GM23338 (cell line): ENCODE results near the gene EEA1. TPM values are rescaled to one million over a fixed set of nuclear protein-coding genes. Genes with fewer than 3 reads are reported as not detected.
A peak's percentile ranks its signal among the peaks of the same experiment; 100 is the strongest.

Source experiments
- ATAC-seq: fragments of 200-7000 bp; cut with Tn5 transposase; 3 replicates; pipeline ENCODE4 v1.9.1; 2020
- DNase-seq: peaks from one replicate; pipeline ENCODE4 v3.0.0-alpha.2; 2015; ENCODE audit warnings: low spot score
- H2AFZ ChIP-seq: fragments of 200-600 bp; sonication (generic); 2 replicates; pipeline ENCODE4 v1.8.0; 2016; ENCODE audit warnings: antibody characterized with exemption, mild to moderate bottlenecking, moderate library complexity
- H3F3A ChIP-seq: fragments of 200-600 bp; sonication (generic); replicated peaks from 2 replicates; pipeline ENCODE4 v1.8.0; 2017; ENCODE audit warnings: antibody characterized with exemption, mixed run types, low read depth
- H3K27ac ChIP-seq: fragments of 200-600 bp; sonication (generic); 2 replicates; pipeline ENCODE4 v1.6.1; 2016; ENCODE audit warnings: low read depth
- H3K27me3 ChIP-seq: fragments of 200-600 bp; sonication (generic); 2 replicates; pipeline ENCODE4 v1.8.0; 2016; ENCODE audit warnings: mild to moderate bottlenecking, mixed run types, moderate library complexity; ENCODE audit not compliant: insufficient read depth
- H3K36me3 ChIP-seq: fragments of 200-600 bp; sonication (generic); 2 replicates; pipeline ENCODE4 v1.8.0; 2016; ENCODE audit warnings: mild to moderate bottlenecking; ENCODE audit not compliant: insufficient read depth
- H3K4me1 ChIP-seq: fragments of 200-600 bp; sonication (generic); 2 replicates; pipeline ENCODE4 v1.8.0; 2016; ENCODE audit warnings: mild to moderate bottlenecking, moderate library complexity; ENCODE audit not compliant: insufficient read depth
- H3K4me2 ChIP-seq: fragments of 200-600 bp; sonication (generic); 2 replicates; pipeline ENCODE4 v1.7.1; 2017; ENCODE audit warnings: mixed run types
- H3K4me3 ChIP-seq: fragments of 200-600 bp; sonication (generic); 2 replicates; pipeline ENCODE4 v1.6.1; 2016; ENCODE audit warnings: mixed run types
- H3K79me2 ChIP-seq: fragments of 200-600 bp; sonication (generic); replicated peaks from 2 replicates; pipeline ENCODE4 v1.8.0; 2017; ENCODE audit warnings: mild to moderate bottlenecking; ENCODE audit not compliant: insufficient read depth
- H3K9me2 ChIP-seq: fragments of 200-600 bp; sonication (generic); 2 replicates; pipeline ENCODE4 v1.8.0; 2017; ENCODE audit not compliant: insufficient read depth
- H4K20me1 ChIP-seq: fragments of 200-600 bp; sonication (generic); replicated peaks from 2 replicates; pipeline ENCODE4 v1.8.0; 2017; ENCODE audit warnings: mild to moderate bottlenecking; ENCODE audit not compliant: insufficient read depth
- H3K27ac Mint-ChIP-seq: 2 replicates; pipeline ENCODE4 v1.8.0; 2020; ENCODE audit warnings: inconsistent platforms, mild to moderate bottlenecking, moderate library complexity, mixed read lengths
- H3K27me3 Mint-ChIP-seq: 3 replicates; pipeline ENCODE4 v1.8.0; 2022; ENCODE audit warnings: low read depth, mild to moderate bottlenecking, moderate library complexity, mixed read lengths, inconsistent platforms; ENCODE audit not compliant: insufficient read depth, poor library complexity
- H3K36me3 Mint-ChIP-seq: 3 replicates; pipeline ENCODE4 v1.8.0; 2021; ENCODE audit warnings: low read depth, mild to moderate bottlenecking, inconsistent platforms, moderate library complexity, mixed read lengths
- H3K4me1 Mint-ChIP-seq: 3 replicates; pipeline ENCODE4 v1.8.0; 2020; ENCODE audit warnings: mild to moderate bottlenecking, inconsistent platforms, mixed read lengths
- H3K4me3 Mint-ChIP-seq: 3 replicates; pipeline ENCODE4 v1.8.0; 2021; ENCODE audit warnings: moderate library complexity, mild to moderate bottlenecking, inconsistent platforms, mixed read lengths
- H3K9me3 Mint-ChIP-seq: 3 replicates; pipeline ENCODE4 v1.8.0; 2020; ENCODE audit warnings: moderate library complexity, mild to moderate bottlenecking, inconsistent platforms, mixed read lengths
- EZH2 ChIP-seq: fragments of 200-600 bp; sonication (generic); IDR thresholded peaks from one replicate; pipeline ENCODE4 v1.8.0; 2017; ENCODE audit warnings: antibody characterized with exemption, mild to moderate bottlenecking, low read depth; ENCODE audit not compliant: unreplicated experiment
- EZH2phosphoT487 ChIP-seq: fragments of 200-600 bp; sonication (generic); IDR thresholded peaks from one replicate; pipeline ENCODE4 v1.8.1; 2018; ENCODE audit warnings: antibody characterized with exemption; ENCODE audit not compliant: unreplicated experiment
- JUNB ChIP-seq: IDR thresholded peaks from one replicate; pipeline ENCODE4 v1.6.1; 2016; ENCODE audit warnings: antibody characterized with exemption; ENCODE audit not compliant: unreplicated experiment
- NANOG ChIP-seq: IDR thresholded peaks from 2 replicates; pipeline ENCODE4 v1.6.1; 2016; ENCODE audit warnings: antibody characterized with exemption, borderline replicate concordance
- STAT1 ChIP-seq: IDR thresholded peaks from one replicate; pipeline ENCODE4 v1.6.1; 2016; ENCODE audit warnings: antibody characterized with exemption; ENCODE audit not compliant: unreplicated experiment
- ZNF114 ChIP-seq: fragments of 250-450 bp; sonication (Bioruptor Pico); IDR thresholded peaks from 2 replicates; pipeline ENCODE4 v1.5.0; 2020; ENCODE audit warnings: mild to moderate bottlenecking, moderate library complexity
- ZNF331 ChIP-seq: fragments of 250-450 bp; sonication (Bioruptor Pico); IDR thresholded peaks from 2 replicates; pipeline ENCODE4 v1.5.0; 2020; ENCODE audit warnings: low read depth, mild to moderate bottlenecking, moderate library complexity
- polyA plus RNA-seq: library from polyadenylated mRNA; unstranded; fragments of >200 nt; fragmentation: Nextera tagmentation; extraction: Ambion mirVana; gene quantifications from 2 replicates; pipeline ENCODE4 v1.2.1, GENCODE V29; 2016
- total RNA-seq: library from RNA; depleted of rRNA; stranded (reverse); fragments of >200 nt; shearing (Covaris generic); gene quantifications from 2 replicates; pipeline ENCODE4 v1.2.3, GENCODE V29; 2014
- TF ChIP-seq, protein P1 (sequence below): fragments of 250-450 bp; sonication (Bioruptor Pico); IDR thresholded peaks from 2 replicates; pipeline ENCODE4 v1.5.0; 2020; ENCODE audit warnings: mild to moderate bottlenecking, moderate library complexity
- TF ChIP-seq, protein P2 (sequence below), 2 experiments: fragments of 200-600 bp in 1 of 2; sonication (generic) in 1 of 2; conservative IDR thresholded peaks; 2 replicates each; pipeline versions ENCODE4 v1.5.1 to v1.6.1; 2016 to 2017; ENCODE audit warnings: antibody characterized with exemption in 2 of 2, low read depth in 2 of 2, mild to moderate bottlenecking in 2 of 2, moderate library complexity in 1 of 2
- TF ChIP-seq, protein P3 (sequence below): IDR thresholded peaks from 2 replicates; pipeline ENCODE4 v1.6.1; 2016; ENCODE audit warnings: antibody characterized with exemption
- TF ChIP-seq, protein P4 (sequence below): IDR thresholded peaks from one replicate; pipeline ENCODE4 v1.6.1; 2018; ENCODE audit warnings: antibody characterized with exemption; ENCODE audit not compliant: unreplicated experiment

Gene EEA1
- total and polyA plus RNA-seq, 2 experiments from 2014 or later: 10.0 to 41.1 TPM

DNA sequence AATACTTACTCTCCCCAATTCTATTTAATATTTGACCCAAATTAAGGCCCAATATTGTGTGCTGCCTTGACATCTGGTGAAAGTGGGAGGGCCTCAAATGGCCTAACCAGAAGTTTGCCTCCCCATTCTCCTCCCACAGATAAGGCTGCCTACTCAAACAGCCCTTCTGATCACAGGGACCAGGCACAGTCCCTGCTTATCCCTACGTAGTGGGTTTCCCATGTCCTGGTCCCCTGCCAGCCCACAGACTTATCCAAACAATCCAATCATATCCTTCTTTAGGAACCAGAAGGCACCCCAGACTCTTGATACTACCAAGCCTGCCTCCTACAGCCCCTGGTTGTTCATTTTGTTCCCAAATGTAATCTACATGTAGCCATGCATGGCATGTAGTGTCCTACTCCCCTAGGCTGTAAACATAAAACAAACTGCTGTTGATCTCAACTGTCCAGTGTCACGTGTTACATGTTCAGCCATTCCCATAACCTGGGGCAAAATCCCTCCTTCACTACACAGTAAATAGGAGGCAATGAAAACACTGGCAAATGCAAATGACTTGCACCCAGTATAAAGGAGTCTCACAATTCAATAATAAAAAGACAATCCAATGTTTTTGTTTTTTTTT, 49.3 kb downstream of the EEA1 start:
- DNase-seq (no peak), ATAC-seq (peak; percentile 79)
- Histone ChIP-seq H3K4me1 (no peaks in the 10 kb centered on the region), H3F3A (no peaks in the 10 kb centered on the region), H3K79me2 (no peaks in the 10 kb centered on the region; the same call in 1 of the 2 replicates), H3K27me3 (no peaks in the 10 kb centered on the region), H3K36me3 (peaks cover 2% of the 10 kb centered on the region), H2AFZ (no peak overlapping the region), H3K4me2 (no peak overlapping the region), H3K9me2 (no peaks in the 10 kb centered on the region; the same call in 1 of the 2 replicates), H3K4me3 (no peak overlapping the region), H3K27ac (no peak overlapping the region), H4K20me1 (no peaks in the 10 kb centered on the region; the same call in 1 of the 2 replicates)
- no peak for TF ChIP-seq ZNF114 (CRISPR knock-in tag)
- TF ChIP-seq, protein P1, sequence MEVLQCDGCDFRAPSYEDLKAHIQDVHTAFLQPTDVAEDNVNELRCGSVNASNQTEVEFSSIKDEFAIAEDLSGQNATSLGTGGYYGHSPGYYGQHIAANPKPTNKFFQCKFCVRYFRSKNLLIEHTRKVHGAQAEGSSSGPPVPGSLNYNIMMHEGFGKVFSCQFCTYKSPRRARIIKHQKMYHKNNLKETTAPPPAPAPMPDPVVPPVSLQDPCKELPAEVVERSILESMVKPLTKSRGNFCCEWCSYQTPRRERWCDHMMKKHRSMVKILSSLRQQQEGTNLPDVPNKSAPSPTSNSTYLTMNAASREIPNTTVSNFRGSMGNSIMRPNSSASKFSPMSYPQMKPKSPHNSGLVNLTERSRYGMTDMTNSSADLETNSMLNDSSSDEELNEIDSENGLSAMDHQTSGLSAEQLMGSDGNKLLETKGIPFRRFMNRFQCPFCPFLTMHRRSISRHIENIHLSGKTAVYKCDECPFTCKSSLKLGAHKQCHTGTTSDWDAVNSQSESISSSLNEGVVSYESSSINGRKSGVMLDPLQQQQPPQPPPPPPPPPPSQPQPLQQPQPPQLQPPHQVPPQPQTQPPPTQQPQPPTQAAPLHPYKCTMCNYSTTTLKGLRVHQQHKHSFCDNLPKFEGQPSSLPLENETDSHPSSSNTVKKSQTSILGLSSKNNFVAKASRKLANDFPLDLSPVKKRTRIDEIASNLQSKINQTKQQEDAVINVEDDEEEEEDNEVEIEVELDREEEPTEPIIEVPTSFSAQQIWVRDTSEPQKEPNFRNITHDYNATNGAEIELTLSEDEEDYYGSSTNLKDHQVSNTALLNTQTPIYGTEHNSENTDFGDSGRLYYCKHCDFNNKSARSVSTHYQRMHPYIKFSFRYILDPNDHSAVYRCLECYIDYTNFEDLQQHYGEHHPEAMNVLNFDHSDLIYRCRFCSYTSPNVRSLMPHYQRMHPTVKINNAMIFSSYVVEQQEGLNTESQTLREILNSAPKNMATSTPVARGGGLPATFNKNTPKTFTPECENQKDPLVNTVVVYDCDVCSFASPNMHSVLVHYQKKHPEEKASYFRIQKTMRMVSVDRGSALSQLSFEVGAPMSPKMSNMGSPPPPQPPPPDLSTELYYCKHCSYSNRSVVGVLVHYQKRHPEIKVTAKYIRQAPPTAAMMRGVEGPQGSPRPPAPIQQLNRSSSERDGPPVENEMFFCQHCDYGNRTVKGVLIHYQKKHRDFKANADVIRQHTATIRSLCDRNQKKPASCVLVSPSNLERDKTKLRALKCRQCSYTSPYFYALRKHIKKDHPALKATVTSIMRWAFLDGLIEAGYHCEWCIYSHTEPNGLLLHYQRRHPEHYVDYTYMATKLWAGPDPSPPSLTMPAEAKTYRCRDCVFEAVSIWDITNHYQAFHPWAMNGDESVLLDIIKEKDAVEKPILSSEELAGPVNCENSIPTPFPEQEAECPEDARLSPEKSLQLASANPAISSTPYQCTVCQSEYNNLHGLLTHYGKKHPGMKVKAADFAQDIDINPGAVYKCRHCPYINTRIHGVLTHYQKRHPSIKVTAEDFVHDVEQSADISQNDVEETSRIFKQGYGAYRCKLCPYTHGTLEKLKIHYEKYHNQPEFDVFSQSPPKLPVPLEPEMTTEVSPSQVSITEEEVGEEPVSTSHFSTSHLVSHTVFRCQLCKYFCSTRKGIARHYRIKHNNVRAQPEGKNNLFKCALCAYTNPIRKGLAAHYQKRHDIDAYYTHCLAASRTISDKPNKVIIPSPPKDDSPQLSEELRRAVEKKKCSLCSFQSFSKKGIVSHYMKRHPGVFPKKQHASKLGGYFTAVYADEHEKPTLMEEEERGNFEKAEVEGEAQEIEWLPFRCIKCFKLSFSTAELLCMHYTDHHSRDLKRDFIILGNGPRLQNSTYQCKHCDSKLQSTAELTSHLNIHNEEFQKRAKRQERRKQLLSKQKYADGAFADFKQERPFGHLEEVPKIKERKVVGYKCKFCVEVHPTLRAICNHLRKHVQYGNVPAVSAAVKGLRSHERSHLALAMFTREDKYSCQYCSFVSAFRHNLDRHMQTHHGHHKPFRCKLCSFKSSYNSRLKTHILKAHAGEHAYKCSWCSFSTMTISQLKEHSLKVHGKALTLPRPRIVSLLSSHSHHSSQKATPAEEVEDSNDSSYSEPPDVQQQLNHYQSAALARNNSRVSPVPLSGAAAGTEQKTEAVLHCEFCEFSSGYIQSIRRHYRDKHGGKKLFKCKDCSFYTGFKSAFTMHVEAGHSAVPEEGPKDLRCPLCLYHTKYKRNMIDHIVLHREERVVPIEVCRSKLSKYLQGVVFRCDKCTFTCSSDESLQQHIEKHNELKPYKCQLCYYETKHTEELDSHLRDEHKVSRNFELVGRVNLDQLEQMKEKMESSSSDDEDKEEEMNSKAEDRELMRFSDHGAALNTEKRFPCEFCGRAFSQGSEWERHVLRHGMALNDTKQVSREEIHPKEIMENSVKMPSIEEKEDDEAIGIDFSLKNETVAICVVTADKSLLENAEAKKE (CRISPR knock-in tag): no peak
- TF ChIP-seq EZH2phosphoT487: no peak
- TF ChIP-seq, protein P2, sequence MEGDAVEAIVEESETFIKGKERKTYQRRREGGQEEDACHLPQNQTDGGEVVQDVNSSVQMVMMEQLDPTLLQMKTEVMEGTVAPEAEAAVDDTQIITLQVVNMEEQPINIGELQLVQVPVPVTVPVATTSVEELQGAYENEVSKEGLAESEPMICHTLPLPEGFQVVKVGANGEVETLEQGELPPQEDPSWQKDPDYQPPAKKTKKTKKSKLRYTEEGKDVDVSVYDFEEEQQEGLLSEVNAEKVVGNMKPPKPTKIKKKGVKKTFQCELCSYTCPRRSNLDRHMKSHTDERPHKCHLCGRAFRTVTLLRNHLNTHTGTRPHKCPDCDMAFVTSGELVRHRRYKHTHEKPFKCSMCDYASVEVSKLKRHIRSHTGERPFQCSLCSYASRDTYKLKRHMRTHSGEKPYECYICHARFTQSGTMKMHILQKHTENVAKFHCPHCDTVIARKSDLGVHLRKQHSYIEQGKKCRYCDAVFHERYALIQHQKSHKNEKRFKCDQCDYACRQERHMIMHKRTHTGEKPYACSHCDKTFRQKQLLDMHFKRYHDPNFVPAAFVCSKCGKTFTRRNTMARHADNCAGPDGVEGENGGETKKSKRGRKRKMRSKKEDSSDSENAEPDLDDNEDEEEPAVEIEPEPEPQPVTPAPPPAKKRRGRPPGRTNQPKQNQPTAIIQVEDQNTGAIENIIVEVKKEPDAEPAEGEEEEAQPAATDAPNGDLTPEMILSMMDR (conservative IDR thresholded peaks at IDR 0.05; ENCODE audit: low read depth in 2 of 2): no peak
- TF ChIP-seq NANOG: no peak
- TF ChIP-seq, protein P3, sequence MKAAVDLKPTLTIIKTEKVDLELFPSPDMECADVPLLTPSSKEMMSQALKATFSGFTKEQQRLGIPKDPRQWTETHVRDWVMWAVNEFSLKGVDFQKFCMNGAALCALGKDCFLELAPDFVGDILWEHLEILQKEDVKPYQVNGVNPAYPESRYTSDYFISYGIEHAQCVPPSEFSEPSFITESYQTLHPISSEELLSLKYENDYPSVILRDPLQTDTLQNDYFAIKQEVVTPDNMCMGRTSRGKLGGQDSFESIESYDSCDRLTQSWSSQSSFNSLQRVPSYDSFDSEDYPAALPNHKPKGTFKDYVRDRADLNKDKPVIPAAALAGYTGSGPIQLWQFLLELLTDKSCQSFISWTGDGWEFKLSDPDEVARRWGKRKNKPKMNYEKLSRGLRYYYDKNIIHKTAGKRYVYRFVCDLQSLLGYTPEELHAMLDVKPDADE: no peak
- TF ChIP-seq JUNB: no peak
- TF ChIP-seq EZH2: no peak
- no peak for TF ChIP-seq ZNF331
- TF ChIP-seq, protein P4, sequence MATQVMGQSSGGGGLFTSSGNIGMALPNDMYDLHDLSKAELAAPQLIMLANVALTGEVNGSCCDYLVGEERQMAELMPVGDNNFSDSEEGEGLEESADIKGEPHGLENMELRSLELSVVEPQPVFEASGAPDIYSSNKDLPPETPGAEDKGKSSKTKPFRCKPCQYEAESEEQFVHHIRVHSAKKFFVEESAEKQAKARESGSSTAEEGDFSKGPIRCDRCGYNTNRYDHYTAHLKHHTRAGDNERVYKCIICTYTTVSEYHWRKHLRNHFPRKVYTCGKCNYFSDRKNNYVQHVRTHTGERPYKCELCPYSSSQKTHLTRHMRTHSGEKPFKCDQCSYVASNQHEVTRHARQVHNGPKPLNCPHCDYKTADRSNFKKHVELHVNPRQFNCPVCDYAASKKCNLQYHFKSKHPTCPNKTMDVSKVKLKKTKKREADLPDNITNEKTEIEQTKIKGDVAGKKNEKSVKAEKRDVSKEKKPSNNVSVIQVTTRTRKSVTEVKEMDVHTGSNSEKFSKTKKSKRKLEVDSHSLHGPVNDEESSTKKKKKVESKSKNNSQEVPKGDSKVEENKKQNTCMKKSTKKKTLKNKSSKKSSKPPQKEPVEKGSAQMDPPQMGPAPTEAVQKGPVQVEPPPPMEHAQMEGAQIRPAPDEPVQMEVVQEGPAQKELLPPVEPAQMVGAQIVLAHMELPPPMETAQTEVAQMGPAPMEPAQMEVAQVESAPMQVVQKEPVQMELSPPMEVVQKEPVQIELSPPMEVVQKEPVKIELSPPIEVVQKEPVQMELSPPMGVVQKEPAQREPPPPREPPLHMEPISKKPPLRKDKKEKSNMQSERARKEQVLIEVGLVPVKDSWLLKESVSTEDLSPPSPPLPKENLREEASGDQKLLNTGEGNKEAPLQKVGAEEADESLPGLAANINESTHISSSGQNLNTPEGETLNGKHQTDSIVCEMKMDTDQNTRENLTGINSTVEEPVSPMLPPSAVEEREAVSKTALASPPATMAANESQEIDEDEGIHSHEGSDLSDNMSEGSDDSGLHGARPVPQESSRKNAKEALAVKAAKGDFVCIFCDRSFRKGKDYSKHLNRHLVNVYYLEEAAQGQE: no peak
- TF ChIP-seq STAT1: no peak
- no peaks in the 10 kb centered on the region for H3K9me3 Mint-ChIP-seq
- peaks cover 20% of the 10 kb centered on the region for H3K36me3 Mint-ChIP-seq
- peak overlapping the region; percentile 78 for H3K27ac Mint-ChIP-seq
- H3K27me3 Mint-ChIP-seq: peaks cover 3% of the 10 kb centered on the region
- no peak overlapping the region for H3K4me3 Mint-ChIP-seq
- peaks cover 24% of the 10 kb centered on the region for H3K4me1 Mint-ChIP-seq
